Endometrial microvascular endothelial cells (primary cell): ENCODE data around the gene WAS. TPM values are rescaled to one million over a fixed set of nuclear protein-coding genes. Genes with fewer than 3 reads are reported as not detected.

Experiments
- in situ Hi-C: cut with HindIII; loops from 2 replicates; pipeline ENCODE4 v1.10.0; 2017; ENCODE audit warnings: low sequenced_read_pairs, low pct_unique_long_range_greater_than_20kb; ENCODE audit errors: inconsistent ontology term
- total RNA-seq: library from RNA; depleted of rRNA; stranded (reverse); fragments of >200 nt; gene quantifications from one replicate; pipeline ENCODE4 v1.2.3, GENCODE V29; 2015; ENCODE audit errors: inconsistent ontology term

WAS gene
- total RNA-seq, 1 donor from 2014 or later: not detected

DNA sequence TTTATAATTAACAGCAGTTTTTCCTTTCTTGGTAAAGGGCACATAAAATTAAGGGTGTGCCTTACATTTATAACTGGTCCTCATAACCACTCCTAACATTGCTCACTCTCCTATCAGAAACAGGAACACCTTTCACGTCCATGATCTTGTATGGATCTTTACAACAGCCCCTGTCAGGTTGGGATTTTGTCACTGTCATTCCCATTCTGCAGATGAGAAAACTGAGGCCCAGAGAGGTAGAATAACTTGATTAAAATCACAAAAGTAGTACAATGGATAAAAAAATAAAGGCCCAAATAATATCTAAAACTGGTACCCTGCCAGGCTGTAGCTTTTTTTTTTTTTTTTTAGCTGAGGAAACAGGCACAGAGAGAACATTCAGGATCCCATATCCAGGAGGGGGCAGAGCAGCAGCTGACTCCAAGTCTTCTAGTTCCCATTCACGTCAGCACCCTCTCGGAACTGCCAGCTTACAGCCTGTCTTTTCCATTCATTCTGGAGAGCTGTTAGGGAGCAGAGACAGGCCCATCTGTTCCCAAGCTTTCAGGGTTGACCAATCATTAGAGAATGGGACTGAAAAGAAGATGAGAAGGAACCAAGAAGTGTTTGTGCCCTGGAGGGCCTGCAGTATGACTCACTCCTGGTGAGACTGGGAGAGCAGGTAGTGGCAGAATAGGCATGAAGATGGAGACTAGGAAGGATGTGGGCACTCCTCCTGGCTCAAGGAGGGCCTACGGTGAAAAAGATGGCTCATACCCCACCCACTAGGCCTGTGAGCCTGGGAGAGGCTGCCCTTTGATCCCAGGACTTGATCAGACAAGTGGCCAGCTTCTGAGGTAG is 20.3 kb downstream of the WAS start:
- in situ Hi-C loops: no loop called here

DNA sequence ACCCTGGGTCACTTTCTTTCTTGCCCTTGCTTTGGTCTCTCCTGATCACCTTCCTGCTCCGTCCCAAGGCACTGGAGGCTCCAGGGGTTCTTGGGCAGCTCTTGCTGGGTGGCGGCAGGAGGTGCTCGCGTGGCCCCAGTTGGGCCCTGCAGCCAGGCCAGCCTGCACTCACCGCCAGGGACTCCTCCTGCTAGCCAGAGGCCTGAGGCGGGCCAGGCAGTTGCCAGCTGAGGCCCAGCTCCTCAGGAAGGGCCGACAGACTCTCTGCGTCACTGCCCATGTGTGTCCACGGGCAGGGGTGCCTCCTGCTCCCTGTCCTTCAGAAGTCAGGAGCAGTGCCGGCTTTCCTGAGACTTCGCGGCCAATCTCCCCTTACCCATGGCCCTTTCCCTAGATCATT is 22.3 kb downstream of the WAS start:
- in situ Hi-C loops: no loop called here

DNA sequence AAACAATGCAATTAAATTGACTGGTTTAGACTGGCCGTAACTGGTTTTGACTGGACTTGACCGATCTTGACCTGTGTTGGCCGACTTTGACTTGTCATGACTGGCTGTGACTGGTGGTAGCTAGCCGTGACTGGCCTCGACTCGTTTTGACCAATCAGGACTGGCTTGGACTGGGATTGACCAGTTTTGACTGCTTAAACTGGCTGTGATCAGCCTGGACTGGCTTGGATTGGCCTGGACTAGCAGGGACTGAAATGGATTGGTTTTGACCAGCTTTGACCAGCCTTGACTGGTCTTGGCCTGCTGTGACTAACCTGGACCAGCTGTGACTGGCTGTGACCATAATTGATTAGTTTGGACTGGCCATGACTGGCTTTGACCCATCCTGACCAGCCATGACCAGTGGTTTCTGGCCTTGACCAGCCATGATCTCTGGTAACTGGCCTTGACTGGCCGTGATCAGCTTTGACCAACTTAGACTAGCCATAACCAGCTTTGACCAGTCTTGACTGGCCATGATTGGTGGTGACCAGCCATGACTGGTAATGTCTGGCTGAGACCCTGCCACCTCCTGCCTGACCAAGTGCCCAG is 26.0 kb downstream of the WAS start:
- in situ Hi-C loops: no loop called here

GRCh38 chrX:48711162-48711928 is 27.7 kb downstream of the WAS start:
- in situ Hi-C loops: no loop called here

- in situ Hi-C loops: no loop called here
Measured at GRCh38 chrX:48711929-48712505, 28.4 kb downstream of the WAS start.

GRCh38 chrX:48713847-48714246 is 30.2 kb downstream of the WAS start:
- in situ Hi-C loops: no loop called here

DNA sequence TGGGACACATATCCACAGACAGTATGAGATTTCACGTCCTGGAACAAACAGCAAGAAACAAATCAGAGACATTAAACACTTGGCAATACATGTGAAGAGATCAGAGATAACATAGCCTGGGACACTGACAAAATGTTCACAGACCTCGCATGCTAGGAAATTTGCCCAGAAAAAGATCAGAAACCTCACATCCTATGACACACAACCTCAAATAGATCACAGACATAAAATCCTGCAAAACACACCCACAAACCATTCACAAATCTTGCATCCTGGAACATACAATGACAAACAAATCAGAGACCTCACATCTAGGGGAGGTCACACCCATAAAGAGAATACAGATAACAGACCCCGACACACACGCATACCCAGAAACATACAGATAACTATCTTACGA is 31.0 kb downstream of the WAS start:
- in situ Hi-C loops: no loop called here

DNA sequence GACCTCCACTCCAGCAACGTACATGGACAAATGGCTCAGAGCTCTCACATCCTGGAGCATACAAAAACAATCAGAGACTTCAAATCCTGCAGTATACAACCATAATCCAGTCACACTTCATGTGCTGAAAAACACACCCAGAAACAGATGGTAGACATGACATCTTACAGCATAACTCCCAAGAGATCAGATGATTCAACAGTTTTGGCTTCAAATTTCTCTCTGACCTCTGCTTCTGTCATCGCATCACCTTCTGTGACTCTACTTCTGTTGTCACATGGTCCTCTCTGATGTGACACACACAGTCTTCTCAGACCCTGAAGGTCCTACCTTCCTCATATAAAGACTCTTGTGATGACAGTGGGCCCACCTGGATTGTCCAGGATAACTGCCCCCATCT is 31.5 kb downstream of the WAS start:
- in situ Hi-C loops: no loop called here

DNA sequence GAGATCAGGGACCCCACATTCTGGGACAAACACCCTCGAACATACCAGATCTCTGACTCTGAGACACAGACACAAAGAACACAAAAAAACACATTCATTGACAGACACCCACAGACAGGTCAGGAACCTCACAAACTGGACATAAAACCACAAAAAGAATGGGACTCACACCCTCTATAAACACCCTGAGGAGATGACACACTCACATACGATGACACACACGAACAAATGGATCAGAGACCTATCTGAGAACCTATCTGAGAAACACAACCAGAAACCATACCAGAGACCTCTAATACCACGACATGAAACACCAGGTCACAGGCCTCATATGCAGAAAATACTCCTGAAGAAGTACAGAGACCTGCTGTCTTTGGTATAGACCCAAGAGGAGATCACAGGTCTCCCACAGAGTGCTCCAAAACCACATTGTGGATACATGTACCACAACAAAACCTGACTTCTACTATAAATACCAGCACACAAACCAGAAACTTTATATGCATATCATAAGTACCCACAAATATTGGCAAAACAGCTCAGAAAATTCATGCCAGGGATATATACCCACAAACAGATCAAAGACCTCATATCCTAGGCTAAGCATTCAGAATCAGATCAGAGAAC is 32.4 kb downstream of the WAS start:
- in situ Hi-C loops: no loop called here

GRCh38 chrX:48719958-48720357 is 36.4 kb downstream of the WAS start:
- in situ Hi-C loops: no loop called here

DNA sequence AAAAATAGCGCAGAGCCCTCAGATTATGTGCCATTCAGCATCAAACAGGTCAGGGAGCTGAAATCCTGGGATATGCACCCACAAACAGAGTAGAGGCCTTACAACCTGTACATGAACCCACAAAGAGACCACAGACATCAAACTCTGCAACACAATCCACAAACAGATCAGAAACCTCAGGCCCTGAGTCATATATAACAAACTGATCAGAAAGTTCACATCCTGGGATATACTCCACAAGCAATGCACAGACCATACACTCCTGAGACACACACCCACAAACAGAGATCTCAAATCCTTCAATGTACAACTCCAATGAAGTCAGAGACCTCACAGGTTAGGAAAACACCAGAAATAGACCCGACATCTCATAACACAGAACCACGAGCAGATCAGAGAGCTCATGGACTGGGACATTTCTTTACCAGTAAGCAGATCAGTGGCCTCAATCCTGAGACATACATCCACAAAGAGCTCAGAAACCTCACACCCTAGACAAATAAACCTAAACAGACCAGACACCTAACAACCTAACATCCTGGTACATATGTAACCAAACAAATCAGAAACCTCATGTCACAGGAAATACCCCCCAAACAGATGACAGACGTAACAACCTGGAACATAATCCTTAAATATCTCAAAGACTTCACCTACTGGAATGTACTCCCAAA is 37.1 kb downstream of the WAS start:
- in situ Hi-C loops: no loop called here

GRCh38 chrX:48721916-48722315 is 38.3 kb downstream of the WAS start:
- in situ Hi-C loops: no loop called here

DNA sequence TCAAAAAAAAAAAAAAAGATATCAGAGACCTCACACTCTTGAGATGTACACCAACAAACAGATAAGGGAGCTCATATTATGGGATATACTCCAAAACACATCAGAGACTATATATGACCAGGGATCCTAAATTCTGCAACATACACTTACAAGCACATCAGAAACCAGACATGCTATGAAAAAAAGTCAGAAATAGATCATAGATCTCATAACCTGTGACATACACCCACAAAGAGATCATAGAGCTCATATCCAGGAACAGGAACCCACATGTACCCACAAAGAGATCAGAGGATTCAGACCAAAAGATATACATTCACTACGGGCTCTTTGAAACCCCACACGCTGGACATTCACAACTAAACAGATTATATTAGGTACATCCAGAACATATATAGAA is 43.0 kb downstream of the WAS start:
- in situ Hi-C loops: no loop called here

GRCh38 chrX:48728653-48729052 is 45.1 kb downstream of the WAS start:
- in situ Hi-C loops: no loop called here

DNA sequence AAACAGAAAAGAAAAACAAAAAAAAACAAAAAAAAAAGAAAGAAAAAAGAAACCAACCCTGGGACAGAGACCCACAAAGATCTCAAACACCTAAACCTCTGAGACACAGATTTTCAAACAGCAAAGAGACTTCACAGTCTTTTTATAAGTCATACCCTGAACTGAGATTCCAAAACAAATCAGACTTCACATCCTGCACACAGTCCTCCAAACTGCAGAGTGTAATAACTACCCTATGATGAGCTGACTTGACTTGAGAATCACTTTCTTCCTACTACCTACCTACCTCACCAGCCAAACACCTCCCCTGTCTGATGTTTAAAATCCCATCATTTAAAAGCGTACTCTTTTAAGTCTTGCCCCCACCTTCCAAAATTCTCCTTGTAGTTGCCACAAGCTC is 52.7 kb downstream of the WAS start:
- in situ Hi-C loops: no loop called here

- in situ Hi-C loops: no loop called here
Measured at GRCh38 chrX:48736878-48737212, 53.2 kb downstream of the WAS start.

GRCh38 chrX:48737213-48737938 is 53.8 kb downstream of the WAS start:
- in situ Hi-C loops: no loop called here

DNA sequence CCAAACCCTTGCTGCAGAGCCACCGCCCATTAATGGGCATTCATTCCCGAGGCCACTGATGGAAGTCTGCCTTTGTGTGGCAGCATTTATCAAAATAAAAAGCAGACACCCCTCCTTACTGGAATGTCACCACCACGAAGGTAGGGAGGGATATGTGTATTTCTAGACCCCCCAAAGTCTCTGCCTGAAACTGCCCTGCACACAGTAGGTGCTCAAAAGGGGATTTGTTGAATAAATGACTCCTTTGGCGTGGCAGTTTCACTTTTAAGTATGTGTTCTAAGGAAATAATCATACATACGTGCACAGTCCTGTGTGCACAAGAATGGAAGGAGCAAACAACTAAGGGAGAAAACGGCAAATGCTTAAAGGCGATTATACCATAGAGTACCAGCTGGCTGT is 54.3 kb downstream of the WAS start:
- in situ Hi-C loops: no loop called here
